Measurements from ENCODE around the gene SULT1A2. TPM values are rescaled to one million over a fixed set of nuclear protein-coding genes. Genes with fewer than 3 reads are reported as not detected.

SULT1A2 gene
- total and polyA plus RNA-seq, 11 donors, result 0.37 to 2.4 (median 0.70) TPM

- peaks cover 0 to 53% (median 40%) of the 10 kb centered on the region in 9 donors for H3K36me3 ChIP-seq
- TF ChIP-seq CTCF (IDR thresholded peaks at IDR 0.05), result no peak
- no peak for TF ChIP-seq POLR2A (IDR thresholded peaks at IDR 0.05)
- 96 to 98% (median 97%) methylated on average over 15 of the region's 15 CpGs for WGBS, 4 donors
- H3K27me3 ChIP-seq, result no peaks in the 10 kb centered on the region
- H3K27ac ChIP-seq, result no peak overlapping the region
- DNase-seq (no peak), ATAC-seq (no peak)
- H3K9me3 ChIP-seq, result no peaks in the 10 kb centered on the region
- intact Hi-C loops (cut with DNase I), result no loop called here
- H3K4me3 ChIP-seq, result no peak overlapping the region
- H3K4me1 ChIP-seq, result no peaks in the 10 kb centered on the region
Measured at GRCh38 chr16:28580726-28581315, 16.0 kb downstream of the SULT1A2 start.

GRCh38 chr16:28575446-28576109 lies 21.3 kb downstream of the SULT1A2 start:
- intact Hi-C loops (cut with DNase I), result no loop called here
- ATAC-seq (no peak), DNase-seq (no peak)
- WGBS, 4 donors, result 93 to 95% (median 95%) methylated on average over 8 of the region's 8 CpGs
- Histone ChIP-seq H3K27me3 (no peaks in the 10 kb centered on the region), H3K4me3 (no peak overlapping the region), H3K27ac (no peak overlapping the region), H3K9me3 (no peaks in the 10 kb centered on the region), H3K4me1 (peaks cover 0 to 27% (median 19%) of the 10 kb centered on the region in 12 donors), H3K36me3 (peaks cover 0 to 6% (median 0%) of the 10 kb centered on the region in 9 donors)
- TF ChIP-seq POLR2A (IDR thresholded peaks at IDR 0.05) (no peak), CTCF (IDR thresholded peaks at IDR 0.05) (no peak)

GRCh38 chr16:28574925-28575324 lies 21.9 kb downstream of the SULT1A2 start:
- Histone ChIP-seq H3K27ac (no peak overlapping the region), H3K4me3 (no peak overlapping the region), H3K4me1 (peaks cover 0 to 27% (median 19%) of the 10 kb centered on the region in 12 donors), H3K36me3 (no peaks in the 10 kb centered on the region), H3K9me3 (no peaks in the 10 kb centered on the region), H3K27me3 (no peaks in the 10 kb centered on the region)
- WGBS, 4 donors, result 96 to 99% (median 98%) methylated on average over 2 of the region's 2 CpGs
- intact Hi-C loops (cut with DNase I), result no loop called here
- ATAC-seq, result no peak
- TF ChIP-seq POLR2A (IDR thresholded peaks at IDR 0.05), result no peak
- DNase-seq, result no peak

GRCh38 chr16:28573738-28574718 lies 22.8 kb downstream of the SULT1A2 start:
- TF ChIP-seq CTCF (IDR thresholded peaks at IDR 0.05), result no peak
- no peak for TF ChIP-seq POLR2A (IDR thresholded peaks at IDR 0.05)
- intact Hi-C loops (cut with DNase I), result no loop called here
- no peak for DNase-seq
- H3K36me3 ChIP-seq, result no peaks in the 10 kb centered on the region
- no peak for ATAC-seq
- H3K27me3 ChIP-seq, result no peaks in the 10 kb centered on the region
- 75 to 79% (median 77%) methylated on average over 17 of the region's 17 CpGs for WGBS, 4 donors
- H3K4me3 ChIP-seq, result no peak overlapping the region
- peaks cover 0 to 27% (median 19%) of the 10 kb centered on the region in 12 donors for H3K4me1 ChIP-seq
- H3K9me3 ChIP-seq, result no peaks in the 10 kb centered on the region
- H3K27ac ChIP-seq, result peak overlapping the region in 2 of 12 donors; percentile 2 to 25

Data from heart left ventricle (tissue), 16 donors.